ENCODE results near the gene FAM83G.
"Not testable (repeated sequence)": the region's sequence is repeated elsewhere in the genome, so short reads cannot be mapped to it uniquely, and the experiment has no call there.

Gene FAM83G

DNA sequence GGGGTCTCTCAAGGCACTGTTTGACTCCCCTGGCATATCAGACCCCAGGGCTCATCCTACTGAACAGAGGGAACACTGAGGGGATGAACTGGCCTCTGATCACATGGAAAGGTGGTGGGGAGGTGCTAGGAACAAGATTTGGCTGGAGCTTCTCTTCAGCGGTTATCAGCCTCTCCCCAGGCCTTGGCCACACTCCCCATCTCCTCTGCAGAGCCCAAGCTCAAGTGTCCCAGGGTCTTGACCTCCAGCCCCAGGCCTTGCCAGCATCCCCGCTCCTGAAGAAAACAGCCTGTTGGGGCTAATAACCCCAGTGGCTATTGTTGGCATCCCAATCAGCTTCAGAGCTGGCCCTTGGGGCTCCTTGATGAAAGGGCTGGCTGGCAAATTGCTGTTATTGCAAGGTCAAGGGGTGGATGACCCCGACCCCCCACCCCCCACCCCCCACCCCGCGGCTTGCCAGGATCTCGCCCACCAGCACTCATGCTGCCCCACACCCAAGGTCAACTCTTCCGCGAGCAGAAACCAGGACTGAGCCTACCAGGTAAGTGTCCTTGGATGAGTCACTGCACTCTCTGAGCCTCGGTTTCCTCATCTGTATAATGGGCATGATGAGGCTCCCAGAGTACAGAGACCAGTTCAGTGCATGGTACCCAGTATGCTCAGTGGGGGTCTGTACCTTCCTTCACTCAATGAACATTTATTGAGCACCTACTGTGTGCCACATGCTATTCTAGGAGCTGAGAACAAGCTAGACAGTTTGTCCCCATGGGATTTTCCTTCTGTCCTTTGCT lies 18.8 kb upstream of the FAM83G start:
- no peak for DNase-seq (ENCODE audit: low spot score)

DNA sequence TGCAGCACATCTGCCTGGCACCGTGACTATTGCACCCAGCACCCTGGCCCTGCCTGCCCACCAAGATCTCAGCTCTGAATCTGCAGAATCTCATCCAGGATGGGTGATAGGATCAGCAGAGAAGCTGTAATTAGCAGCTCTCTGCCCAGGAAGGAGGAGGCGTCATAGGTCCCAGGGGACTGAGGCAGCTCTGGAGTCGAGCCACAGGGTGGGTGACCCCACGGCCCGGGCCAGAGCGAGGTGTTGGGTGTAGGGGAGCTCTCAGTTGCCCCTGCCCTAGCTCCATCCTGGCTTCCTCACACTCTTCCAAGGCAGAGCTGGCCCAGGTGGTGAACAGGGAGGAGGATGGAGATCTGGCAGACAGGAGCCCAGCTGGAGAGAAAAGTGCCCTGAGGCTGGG lies 18.2 kb upstream of the FAM83G start:
- DNase-seq (ENCODE audit: low spot score): no peak

DNA sequence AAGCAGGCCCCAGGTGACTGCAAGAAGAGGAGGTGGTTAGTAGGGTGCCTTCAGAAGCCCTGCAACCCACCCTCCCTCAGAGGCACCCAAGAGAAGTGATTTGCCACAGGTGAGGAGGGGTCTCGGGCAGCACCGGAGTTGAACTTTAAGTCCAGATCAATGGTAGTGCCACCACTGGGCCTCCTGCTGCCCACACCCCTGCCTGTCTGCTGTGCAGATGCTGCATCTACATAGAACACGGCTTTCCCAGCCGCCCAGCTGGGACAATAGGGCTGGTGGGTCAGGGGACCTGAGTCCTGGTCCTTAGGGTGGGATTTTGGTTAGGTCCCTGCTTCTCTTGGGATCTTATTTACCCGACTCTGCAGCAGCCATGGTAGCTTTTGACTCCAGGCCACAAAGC lies 17.6 kb upstream of the FAM83G start:
- no peak for DNase-seq (ENCODE audit: low spot score)

DNA sequence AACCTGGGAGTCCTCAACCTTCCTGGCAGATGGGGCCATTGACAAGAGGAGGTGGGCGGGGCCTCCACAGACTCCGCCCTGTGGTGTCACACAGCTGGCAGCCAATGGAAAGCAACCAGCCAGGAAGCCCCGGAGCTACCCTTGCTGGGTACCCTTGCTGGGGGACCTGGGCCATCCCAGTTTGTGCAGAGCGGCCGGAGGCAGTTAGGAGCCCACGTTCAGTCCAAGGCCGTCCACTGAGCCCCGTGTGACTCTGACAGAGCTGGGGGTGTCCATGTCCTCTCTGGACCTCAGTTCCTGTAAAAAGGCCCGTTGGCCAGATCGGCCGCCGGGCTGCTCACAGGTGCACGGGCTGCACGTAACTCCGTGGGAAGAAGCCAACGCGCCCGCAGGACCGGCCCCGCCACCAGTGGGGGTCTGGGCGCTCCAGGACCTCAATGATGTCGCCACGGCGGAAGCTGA lies 17.1 kb upstream of the FAM83G start:
- no peak for DNase-seq (ENCODE audit: low spot score)

DNA sequence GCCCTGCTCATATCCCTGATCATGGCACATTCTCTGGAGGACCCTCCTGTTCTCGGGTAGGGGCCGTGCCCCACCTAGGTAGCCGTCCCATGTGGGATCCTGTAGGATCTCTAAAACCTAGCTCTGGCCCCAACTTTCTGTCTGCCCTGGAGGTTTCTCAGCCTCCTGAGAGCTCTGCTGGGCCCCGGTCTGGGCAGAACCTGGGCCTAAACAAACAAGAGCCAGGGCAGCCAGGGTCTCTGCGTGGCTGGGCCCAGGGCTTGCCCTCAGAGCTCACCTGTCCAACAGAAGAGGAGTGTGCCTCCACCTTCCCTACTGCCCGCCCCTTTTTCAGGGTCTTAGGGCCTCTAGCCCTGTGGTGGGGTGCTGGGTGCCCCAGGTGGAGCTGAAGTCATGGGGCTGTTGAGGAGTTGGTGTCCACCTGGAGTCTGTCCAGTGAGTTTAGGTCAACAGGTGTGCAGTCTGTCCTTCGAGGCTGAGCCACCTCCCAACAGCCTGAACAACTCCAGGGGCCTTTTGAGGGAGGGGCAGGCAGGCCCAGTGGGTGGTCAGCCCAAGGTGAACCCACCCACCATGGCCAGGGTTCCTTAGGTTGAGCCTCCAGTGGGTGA lies 16.6 kb upstream of the FAM83G start:
- not testable (repeated sequence) for DNase-seq (ENCODE audit: low spot score)

DNA sequence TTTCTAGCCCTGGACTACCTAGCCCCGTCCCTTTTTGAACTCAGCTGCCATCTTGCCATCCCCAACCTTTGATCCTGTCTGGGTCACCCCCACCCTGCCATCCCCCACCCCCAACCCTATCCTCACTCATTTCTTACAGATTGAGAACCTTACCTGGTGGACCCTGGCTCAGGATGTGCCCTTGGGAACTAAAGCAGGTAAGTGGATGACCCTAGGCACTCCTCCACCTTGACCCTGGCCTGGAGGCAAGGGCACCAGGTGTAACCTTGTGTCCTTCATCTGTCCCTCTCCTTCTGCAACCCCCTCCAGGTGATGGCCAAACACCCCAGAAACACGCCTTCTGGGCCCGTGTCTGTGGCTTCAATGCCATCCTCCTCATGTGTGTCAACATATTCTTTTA lies 15.5 kb upstream of the FAM83G start:
- no peak for DNase-seq (ENCODE audit: low spot score)

DNA sequence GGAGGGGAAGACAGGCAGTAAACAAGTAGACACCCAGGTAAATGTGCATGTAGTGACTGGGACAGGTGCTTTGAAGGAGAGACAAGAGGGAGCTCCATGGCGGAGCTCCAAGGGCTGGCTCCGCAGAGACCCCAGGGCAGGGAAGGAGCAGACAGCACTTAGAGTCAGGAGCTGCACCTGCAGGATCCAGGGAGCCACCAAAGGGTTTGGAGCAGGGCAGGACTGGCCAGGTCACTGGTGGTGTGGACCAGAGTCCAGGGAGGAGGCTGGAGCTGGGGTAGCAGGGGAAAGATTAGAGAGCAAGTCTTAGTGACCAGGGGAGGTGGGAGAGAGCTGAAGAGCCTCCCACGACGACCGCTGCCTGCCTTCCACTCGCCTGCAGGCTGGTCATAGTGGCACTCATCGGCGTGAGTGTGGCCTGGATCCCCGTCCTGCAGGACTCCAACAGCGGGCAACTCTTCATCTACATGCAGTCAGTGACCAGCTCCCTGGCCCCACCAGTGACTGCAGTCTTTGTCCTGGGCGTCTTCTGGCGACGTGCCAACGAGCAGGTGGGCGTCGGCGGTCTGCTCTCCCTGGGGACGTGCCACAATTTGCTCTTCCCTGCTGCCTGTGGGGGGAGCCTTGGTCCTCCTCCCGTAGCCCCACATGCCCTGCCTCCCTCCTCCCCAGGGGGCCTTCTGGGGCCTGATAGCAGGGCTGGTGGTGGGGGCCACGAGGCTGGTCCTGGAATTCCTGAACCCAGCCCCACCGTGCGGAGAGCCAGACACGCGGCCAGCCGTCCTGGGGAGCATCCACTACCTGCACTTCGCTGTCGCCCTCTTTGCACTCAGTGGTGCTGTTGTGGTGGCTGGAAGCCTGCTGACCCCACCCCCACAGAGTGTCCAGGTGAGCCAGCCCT lies 14.7 kb upstream of the FAM83G start:
- DNase-seq (ENCODE audit: low spot score): no peak

DNA sequence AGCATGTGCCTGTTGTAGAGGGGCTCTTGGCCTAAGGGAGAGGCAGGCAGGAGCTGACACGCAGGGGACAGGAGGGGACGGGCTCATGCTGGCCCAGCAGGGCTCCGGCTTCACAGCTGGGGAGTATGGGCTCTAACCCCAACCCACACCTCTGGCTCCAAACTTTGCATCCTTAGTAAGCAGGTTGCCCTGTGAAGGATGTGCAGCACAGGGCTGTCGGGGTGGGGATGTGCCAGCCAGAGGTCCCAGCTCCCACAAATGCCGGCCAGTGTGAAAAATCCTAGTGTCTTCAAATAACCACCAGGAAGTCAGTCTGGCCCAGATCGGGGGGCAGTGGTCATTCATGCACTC lies 14.0 kb upstream of the FAM83G start:
- DNase-seq (ENCODE audit: low spot score): no peak

DNA sequence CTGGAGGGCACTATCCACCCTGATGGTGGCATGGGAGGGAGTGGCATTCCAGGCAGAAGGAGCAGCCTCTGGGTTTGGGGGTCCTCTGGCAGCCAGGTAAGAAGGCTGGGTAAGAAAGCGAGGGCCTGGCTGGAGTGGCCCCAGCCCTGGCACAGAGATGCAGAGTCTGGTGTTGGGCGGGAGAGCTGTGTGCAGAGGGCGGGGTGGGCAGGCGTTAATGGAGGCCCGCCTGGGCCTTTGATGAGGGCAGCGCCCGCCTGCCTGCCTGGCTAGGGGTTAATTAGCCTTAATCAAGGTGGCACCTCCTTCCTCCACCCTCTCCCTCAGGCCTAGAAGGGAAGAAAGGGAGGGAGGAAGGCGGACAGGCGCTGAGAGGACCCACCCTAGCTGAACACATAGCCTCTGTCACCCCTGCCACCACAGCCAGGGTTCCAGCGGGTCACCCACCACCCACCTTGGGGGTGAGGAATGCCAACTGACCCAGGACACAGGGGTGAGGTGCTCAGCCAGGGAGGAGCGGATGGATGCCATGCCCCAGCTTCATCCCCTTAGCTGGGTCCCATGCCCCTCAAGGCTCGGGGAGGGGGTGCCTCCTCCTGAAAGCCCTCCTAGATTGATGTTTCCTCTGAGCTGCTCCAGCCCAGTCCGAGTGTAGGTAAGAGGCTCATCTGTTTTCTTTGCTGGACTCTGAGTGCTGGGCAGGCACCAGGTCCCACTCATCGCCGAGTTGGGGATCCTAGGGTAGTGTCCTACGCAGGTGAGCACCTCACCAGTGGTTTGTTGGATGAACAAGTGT lies 13.4 kb upstream of the FAM83G start:
- no peak for DNase-seq (ENCODE audit: low spot score)

DNA sequence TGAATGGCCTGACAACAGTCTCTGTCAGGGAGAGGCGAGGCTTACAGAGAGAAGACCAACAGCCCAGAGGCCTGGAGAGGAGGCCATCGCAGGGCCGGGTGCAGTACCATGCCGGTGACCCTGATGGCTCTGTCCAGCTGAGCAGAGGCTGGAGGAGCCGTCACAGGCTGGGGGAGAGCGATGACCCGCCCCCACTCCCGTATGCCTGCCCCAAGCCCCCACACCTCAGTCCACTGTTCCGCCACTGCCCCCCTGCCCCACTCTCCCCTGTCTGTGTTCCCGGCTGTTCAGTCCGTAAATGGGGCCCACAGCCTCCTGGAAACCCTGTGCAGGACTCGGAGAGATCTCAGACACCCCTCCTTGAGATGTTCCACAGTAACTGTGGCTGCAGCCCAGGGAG lies 12.8 kb upstream of the FAM83G start:
- no peak for DNase-seq (ENCODE audit: low spot score)

DNA sequence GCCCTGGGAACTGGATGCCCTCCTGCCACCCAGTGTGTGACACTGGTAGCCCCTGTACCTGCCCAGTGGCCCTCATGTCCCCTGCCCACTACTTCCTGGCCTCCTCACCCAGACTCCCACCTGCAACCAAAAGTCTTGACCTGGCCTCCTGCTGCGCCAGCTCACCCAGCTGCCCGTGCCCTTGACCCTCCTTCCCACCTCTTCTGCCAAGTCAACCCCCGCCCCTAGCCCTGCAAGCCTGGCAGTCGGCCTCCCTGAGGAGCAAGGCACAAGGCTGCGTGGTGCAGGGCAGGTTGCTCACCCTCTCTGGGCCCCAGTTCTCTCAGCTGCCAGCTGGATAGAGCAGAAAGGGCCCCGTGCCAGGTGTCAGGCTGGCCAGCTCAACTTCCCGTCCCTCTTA lies 12.3 kb upstream of the FAM83G start:
- DNase-seq (ENCODE audit: low spot score): no peak

DNA sequence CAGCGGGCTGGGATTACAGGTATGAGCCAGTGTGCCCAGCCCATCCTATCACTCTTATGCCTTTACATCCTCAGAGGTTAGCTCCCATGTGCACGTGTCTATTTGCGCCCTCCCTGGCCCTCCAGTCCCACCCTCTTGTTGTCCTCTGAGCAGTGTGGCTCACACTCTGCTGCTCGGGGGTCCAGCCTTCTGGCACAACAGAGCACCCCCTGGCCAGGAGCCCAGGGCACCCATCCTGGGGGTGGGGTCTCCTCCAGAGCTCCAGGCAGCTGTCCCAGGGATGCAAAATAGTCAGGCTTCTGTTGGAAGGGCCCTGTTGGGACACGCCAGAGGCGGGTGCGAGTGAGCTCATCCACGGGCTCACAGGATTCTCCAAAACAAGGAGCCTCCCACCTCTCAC lies 11.7 kb upstream of the FAM83G start:
- no peak for DNase-seq (ENCODE audit: low spot score)

DNA sequence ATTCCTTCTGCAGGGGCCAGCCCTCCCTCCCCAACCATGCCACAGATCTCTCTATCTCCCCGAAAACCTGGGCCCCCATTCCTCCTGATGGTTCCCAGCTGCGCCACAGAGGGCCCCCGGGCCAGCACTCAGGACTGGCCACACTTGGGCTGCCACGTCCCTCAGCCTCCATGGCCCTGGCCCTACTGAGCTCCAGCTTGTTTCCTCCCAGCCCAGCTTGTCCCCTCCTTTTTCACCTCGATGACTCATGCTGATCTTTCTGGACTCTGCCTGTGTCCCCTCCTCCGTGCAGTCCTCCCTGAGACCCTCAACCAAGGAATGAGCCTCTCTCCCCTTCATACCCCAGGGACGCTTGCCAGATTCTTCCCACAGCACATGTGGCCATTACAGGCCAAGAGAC lies 10.9 kb upstream of the FAM83G start:
- DNase-seq (ENCODE audit: low spot score): no peak

DNA sequence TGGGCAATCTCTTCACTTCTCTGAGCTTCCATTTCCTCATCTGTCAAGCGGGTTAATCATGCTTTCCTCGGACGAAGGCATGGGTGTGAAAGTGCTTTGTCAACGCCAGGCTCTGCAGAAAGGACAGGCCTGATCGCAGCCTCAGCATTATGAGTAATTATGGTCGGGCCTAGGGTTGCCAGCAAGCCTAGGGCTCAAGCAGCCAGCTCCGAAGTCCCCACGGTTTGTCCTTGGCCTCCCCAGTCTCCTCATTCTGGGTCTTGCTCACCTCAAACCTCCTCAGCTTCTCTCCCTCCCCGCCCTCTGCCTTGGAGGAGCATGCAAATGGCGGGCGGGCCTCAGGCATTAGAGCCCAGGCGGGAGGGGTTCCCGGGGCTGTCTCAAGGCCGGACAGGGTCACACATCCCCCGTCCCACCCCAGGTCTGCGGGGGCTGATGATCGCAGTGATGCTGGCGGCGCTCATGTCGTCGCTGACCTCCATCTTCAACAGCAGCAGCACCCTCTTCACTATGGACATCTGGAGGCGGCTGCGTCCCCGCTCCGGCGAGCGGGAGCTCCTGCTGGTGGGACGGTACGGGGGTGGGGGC lies 10.2 kb upstream of the FAM83G start:
- no peak for DNase-seq (ENCODE audit: low spot score)

DNA sequence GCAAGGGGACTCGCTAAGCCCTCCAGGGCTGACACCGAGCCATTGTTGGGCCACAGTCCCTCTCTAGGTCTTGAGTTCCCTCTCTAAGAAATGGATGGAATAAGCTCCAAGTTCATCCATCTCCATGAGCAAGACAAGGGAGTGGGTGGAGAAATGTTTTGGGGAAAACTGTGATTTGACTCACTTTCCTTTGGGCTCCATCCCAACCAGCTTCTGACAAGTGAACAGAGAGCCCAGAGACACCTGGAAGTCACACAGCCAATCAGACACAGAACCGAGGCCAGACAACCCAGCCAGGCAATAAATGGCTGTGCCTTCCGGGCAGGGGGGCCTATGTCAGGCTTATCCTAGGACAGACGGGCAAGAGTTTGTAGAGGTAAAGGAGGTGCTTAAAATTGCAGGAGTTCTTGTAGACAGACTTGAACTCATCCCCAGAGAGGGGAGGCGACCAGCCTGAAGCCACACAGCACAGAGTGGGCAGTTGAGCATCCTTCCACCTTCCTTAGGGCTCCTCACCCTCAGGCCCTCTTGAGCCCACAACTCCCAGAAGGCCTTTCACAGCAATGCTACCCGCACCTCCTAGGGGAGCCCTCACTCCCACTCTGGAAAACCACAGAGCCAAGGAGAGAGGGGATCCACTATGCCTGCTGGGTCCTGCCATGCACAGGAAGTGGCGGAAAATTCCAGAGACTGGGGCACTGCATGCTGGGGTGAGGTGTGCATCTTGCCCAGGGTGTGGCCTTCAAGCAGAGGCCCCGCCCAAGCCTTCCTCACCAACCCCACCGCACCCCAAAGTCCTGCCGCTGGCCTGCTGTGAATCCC lies 9.5 kb upstream of the FAM83G start:
- DNase-seq (ENCODE audit: low spot score): no peak

DNA sequence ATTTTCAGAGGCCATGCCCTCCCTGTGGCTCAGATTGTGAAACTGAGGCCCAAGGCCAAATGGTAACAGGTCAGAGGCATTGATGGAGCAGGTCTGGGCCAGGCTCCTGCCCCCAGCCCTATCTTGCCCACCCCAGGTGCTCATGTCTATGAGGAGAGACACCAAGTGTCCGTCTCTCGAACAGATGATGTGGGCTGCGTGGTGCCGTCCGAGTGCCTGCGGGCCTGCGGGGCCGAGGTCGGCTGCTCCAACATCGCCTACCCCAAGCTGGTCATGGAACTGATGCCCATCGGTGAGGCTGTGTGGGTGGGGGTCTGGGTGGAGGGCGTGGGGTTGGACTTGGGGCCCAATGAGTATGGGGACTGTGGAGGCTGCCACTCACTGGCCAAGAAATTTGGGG lies 8.7 kb upstream of the FAM83G start:
- DNase-seq (ENCODE audit: low spot score): no peak

DNA sequence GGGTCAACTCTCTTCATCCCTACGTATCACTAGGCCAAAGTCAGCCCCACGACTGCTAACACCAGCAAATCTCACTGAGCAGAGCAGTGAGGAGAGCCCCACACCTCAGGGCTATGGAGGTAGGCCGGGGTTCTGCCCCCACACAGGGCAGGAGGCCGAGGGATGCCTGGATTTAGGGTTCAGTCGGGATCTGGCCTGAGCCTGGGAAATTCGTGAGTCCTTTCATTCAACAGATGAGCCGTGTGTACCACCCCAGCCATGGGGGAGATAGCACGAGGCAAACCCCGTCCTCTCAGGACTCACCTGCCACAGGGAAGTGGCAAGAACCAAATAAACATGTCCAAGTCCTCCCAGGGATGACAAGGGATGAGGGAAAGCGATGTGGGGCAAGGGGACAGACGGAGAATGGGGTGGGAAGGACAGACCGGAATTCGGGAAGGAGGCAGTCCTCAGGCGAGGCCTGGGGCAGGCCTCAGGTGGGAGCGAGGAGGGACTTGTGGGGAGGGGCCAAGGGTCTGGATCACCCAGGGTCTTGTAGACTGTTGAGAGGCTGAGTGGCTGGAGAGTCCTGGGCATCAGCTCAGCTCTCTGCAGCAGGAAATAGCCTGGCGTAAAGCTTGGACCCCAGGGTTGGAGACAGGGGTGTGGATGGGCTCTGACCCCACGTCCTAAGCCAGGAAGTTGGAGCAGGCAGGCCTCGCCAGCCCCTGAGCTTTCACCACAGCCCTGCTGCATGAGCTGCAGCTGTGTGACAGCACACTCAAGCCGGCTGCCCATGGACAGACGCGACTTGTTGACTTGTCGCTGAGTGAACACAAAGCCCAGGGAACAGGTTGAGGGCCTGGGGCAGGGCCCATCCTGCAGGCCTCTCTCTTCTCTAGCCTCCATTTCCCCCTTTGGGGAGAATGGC lies 7.9 kb upstream of the FAM83G start:
- DNase-seq (ENCODE audit: low spot score): no peak

DNA sequence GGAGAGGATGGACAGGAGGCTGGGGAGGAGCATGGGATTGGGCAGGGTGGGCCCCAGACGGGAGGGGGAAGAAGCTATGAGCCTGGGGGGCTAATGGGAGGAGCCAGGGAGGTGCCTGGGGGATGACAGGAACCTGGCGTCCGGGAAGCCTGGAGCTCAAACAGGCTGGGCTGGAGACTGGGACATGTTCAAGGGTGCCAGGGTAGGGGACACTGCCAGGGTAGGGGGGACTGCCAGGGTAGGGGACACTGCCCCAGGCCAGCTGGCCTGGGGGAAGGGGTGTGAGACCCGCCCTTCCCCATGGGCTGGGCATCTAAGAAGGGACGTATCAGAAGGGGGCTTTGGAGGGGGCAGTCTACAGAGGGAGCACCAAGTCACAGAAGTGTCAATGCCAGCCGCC lies 7.0 kb upstream of the FAM83G start:
- DNase-seq (ENCODE audit: low spot score): no peak

DNA sequence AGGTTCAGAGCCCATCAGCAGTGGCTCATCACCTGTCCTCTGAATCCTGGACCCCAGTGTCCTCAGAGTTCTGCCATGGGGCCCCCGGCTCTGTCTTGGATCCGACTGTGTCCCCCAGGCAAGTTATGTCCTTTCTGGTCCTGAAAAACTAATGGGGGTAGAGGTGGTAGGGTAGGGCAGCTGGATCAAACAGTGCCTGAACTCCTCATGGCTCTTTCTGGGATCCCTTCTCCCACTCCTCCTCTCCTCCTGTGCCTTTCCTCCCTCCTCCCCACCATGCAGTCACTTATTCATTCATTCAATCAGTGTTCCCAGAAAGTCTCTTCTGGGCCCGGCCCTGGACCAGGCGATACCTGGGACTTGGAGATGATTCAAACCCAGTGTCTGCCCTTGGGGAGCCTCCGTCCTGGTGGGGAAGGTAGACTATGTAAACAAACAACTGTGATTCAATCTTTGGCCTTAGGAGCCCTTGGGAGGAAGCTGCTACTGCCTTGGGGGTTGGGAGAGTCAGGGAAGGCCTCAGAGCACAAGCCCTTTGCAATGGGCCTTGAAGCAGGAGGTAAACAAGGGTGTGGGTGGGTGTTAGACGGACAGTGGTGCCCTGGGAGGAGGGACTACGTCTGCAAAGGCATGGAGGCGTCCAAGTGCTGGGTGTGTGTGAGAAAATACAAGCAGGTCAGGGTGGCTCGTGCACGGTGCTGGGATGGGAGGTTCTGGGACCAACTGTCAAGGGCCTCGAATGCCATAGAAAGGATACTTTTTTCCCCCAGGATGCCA lies 6.4 kb upstream of the FAM83G start:
- DNase-seq (ENCODE audit: low spot score): no peak

Measured in left forelimb (tissue), 1 donor.